Measurements from ENCODE around the gene MARK3. TPM values are rescaled to one million over a fixed set of nuclear protein-coding genes. Genes with fewer than 3 reads are reported as not detected.
A peak's percentile ranks its signal among the peaks of the same experiment; 100 is the strongest.

Gene MARK3
- polyA plus RNA-seq, 1 experiment = 109 TPM

GRCh38 chr14:103552011-103552845 lies 167.0 kb downstream of the MARK3 start:
- Histone ChIP-seq H3K9me3 (ENCODE audit: control insufficient read depth, insufficient read depth, low read length) (no peaks in the 10 kb centered on the region; the same call in 1 of the 2 replicates), H3K4me3 (ENCODE audit: low read depth, low read length) (no peak overlapping the region), H3K27me3 (ENCODE audit: control insufficient read depth, insufficient read depth, low read length) (no peaks in the 10 kb centered on the region), H3K27ac (ENCODE audit: low read depth, low read length) (no peak overlapping the region)
- DNase-seq (ENCODE audit: low read depth, low spot score) = no peak
- TF ChIP-seq CTCF (IDR thresholded peaks at IDR 0.05; ENCODE audit: low read depth, low read length) = no peak
- ChIA-PET POLR2A (interaction anchor here (0.7 to 1.0 kb wide), 2 partner anchors 10 to 218 kb away, joined by 3 to 5 read pairs; partner anchors contain the start of gene EIF5), CTCF (interaction anchor here (1.5 to 4.4 kb wide), 2 partner anchors 12 to 34 kb away, joined by 3 to 24 read pairs; no protein-coding TSS in a partner anchor)

- CTCF ChIA-PET = interaction anchor here (1.5 to 4.4 kb wide), 3 partner anchors 10 to 34 kb away, joined by 3 to 24 read pairs (median 4); no protein-coding TSS in a partner anchor
Measured at GRCh38 chr14:103552846-103553210, 167.6 kb downstream of the MARK3 start.

More at GRCh38 chr14:103552846-103553210, 167.6 kb downstream of the MARK3 start:
- Histone ChIP-seq H3K4me3 (ENCODE audit: low read depth, low read length) (no peak overlapping the region), H3K27ac (ENCODE audit: low read depth, low read length) (no peak overlapping the region), H3K9me3 (ENCODE audit: control insufficient read depth, insufficient read depth, low read length) (no peaks in the 10 kb centered on the region; the same call in 1 of the 2 replicates), H3K27me3 (ENCODE audit: control insufficient read depth, insufficient read depth, low read length) (no peaks in the 10 kb centered on the region)
- POLR2A ChIA-PET = interaction anchor here (0.7 to 1.0 kb wide), 2 partner anchors 11 to 219 kb away, joined by 3 to 5 read pairs; partner anchors contain the start of gene EIF5
- no peak for TF ChIP-seq CTCF (IDR thresholded peaks at IDR 0.05; ENCODE audit: low read depth, low read length)
- DNase-seq (ENCODE audit: low read depth, low spot score) = no peak

Small RNA genes lying within 50 kb of the gene (small RNA-seq; reads per million reads assigned to genes)
- gene RNU7-160P (ENCODE audit: insufficient read length, low read depth) (not detected), gene SNORA28 (ENCODE audit: insufficient read length, low read depth) (282 reads per million, percentile 92 among the genes with 10 or more reads in this experiment)

Other genes with a start within 250 kb of the MARK3 start
- 365 and 477 TPM in 2 replicates for gene EIF5, start 51.2 kb upstream of the MARK3 start, polyA plus RNA-seq (2011; rRNA removed)
- 11.7 and 12.9 TPM in 2 replicates for gene CKB, start 137.4 kb downstream of the MARK3 start, polyA plus RNA-seq (2011; rRNA removed)
- 4.4 and 6.1 TPM in 2 replicates for gene TRMT61A, start 143.8 kb downstream of the MARK3 start, polyA plus RNA-seq (2011; rRNA removed)
- gene BAG5, start 177.2 kb downstream of the MARK3 start, polyA plus RNA-seq (2011; rRNA removed) = 10.5 and 12.5 TPM in 2 replicates
- gene COA8, start 177.5 kb downstream of the MARK3 start, polyA plus RNA-seq (2011; rRNA removed) = 25.8 and 29.8 TPM in 2 replicates
- gene KLC1, start 243.8 kb downstream of the MARK3 start, polyA plus RNA-seq (2011; rRNA removed) = 126 and 160 TPM in 2 replicates

Measured in AG04450 (cell line).